Skeletal muscle satellite cell (primary cell): Measurements from ENCODE around the gene EEFSEC.
"Not testable (repeated sequence)": the region's sequence is repeated elsewhere in the genome, so short reads cannot be mapped to it uniquely, and the experiment has no call there.

Source experiments
- H3K27me3 ChIP-seq: 2 replicates; pipeline ENCODE4 v1.7.0; 2013; ENCODE audit warnings: low read length; ENCODE audit not compliant: control insufficient read depth, insufficient read depth
- H3K36me3 ChIP-seq: 2 replicates; pipeline ENCODE4 v1.7.0; 2013; ENCODE audit warnings: mild to moderate bottlenecking, control low read depth, low read length; ENCODE audit not compliant: insufficient read depth
- H3K4me1 ChIP-seq: 2 replicates; pipeline ENCODE4 v1.7.0; 2013; ENCODE audit warnings: low read length; ENCODE audit not compliant: control insufficient read depth, insufficient read depth
- H3K4me2 ChIP-seq: 2 replicates; pipeline ENCODE4 v1.7.0; 2013; ENCODE audit warnings: mild to moderate bottlenecking, low read length
- H3K4me3 ChIP-seq: 2 replicates; pipeline ENCODE4 v1.7.0; 2013; ENCODE audit warnings: low read length
- H3K9ac ChIP-seq: 2 replicates; pipeline ENCODE4 v1.7.0; 2013; ENCODE audit warnings: mild to moderate bottlenecking, low read depth, low read length, moderate library complexity
- H3K9me3 ChIP-seq: replicated peaks from 2 replicates; pipeline ENCODE4 v1.7.0; 2013; ENCODE audit warnings: mild to moderate bottlenecking, control low read depth, low read length

EEFSEC gene

DNA sequence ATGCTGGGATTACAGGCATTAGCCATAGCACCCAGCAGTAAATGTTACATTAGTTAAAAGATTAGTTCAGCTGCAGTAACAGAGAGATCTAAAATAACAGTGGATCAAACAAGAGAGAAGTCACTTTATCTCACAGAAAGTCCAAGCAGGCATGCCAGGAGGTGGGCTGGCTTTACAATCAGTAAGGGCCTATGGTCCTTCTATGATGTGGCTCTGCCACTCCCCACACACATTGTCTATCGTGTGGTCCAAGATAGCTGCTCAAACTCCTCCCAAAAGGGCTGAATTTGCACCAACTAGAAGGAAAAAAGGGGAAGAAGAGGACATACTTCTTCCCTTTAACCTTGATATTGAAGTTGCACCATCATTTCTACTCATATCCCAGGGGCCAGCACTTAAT lies 25.0 kb upstream of the EEFSEC start:
- H3K9me3 ChIP-seq: no peaks in the 10 kb centered on the region
- no peak overlapping the region for H3K9ac ChIP-seq
- H3K4me1 ChIP-seq: no peaks in the 10 kb centered on the region
- H3K36me3 ChIP-seq: no peaks in the 10 kb centered on the region
- peaks cover 5% of the 10 kb centered on the region for H3K27me3 ChIP-seq
- no peak overlapping the region for H3K4me2 ChIP-seq
- H3K4me3 ChIP-seq: no peak overlapping the region

DNA sequence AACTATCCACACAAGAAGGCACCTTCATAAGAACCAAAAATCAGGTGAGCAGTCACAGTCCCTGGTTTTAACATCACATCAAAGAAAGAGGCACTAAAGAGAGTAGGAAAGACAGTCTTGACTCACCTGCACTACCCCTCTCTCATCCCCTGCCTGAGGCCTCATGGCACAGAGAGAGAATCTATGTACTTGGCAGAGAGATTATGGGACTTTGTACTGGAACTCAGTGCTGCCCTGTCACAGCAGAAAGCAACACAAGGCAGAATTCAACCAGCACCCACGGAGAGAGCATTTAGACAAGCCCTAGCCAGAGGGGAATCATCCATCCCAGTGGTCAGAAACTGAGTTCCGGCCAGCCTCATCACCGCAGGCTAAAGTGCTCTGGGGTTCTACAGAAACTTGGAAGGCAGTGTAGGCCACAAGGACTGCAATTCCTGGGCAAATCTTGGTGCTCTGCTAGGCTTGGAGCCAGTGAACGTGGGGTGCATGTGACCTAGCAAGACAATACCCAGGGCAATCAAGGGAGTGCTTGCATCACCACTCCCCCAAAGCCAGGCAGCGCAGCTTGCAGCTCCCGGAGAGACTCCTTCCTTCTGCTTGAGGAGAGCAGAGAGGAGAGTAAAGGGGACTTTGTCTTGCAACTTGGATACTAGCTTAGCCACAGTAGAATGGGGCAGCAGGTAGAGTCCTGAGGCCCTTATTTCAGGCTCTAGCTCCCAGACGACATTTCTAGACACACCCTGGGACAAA lies 21.2 kb upstream of the EEFSEC start:
- Histone ChIP-seq H3K36me3 (no peaks in the 10 kb centered on the region), H3K4me2 (no peak overlapping the region), H3K4me1 (no peaks in the 10 kb centered on the region), H3K9me3 (no peaks in the 10 kb centered on the region), H3K9ac (no peak overlapping the region), H3K27me3 (peaks cover 14% of the 10 kb centered on the region), H3K4me3 (no peak overlapping the region)

DNA sequence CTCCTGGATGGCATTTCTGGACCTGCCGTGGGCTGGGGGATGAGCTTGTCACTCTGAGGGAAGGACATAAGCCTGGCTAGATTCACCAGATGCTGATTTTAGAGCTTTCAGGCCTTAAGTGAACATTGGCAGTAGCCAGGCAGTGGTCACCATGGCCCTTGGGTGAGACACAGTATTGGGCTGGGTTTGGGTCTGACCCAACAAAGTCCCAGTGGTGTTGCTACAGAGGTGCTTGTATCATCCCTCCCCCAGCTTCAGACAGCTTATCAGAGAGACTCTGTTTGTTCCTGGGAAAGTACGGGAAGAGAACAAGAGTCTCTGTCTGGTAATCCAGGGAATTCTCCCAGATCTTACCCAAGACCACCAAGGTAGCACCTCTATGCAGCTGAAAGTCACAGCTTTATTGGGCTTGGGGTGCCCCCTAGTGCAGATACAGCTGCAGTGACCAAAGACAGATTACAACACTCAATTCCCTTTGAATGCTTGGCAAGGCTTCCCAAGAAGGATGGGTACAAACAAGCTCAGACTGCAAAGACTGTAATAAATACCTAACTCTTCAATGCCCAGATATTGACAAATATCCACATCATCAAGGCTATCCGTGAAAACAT lies 19.9 kb upstream of the EEFSEC start:
- Histone ChIP-seq H3K4me3 (no peak overlapping the region), H3K4me2 (no peak overlapping the region), H3K9me3 (no peaks in the 10 kb centered on the region), H3K9ac (no peak overlapping the region), H3K36me3 (no peaks in the 10 kb centered on the region), H3K27me3 (peaks cover 27% of the 10 kb centered on the region), H3K4me1 (no peaks in the 10 kb centered on the region)

DNA sequence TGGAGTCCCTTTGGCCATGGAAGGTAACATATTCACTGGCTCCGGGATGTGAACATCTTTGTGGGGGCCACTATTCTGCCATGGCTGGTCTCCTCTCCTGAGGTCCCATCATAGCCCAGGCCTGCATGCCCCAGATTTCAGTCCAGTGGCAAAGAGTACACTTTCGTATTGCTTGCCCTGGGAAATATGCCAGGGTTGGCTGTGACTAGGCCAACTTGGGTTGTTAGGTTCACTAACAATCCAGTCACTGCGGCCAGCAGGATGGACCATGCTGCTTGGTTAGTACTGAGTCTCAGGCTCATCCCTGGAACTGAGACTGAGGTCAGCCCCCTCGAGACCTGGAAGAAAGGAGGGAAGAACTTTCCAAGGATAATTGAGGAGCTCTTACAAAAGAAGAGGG lies 9.8 kb upstream of the EEFSEC start:
- no peaks in the 10 kb centered on the region for H3K4me1 ChIP-seq
- H3K27me3 ChIP-seq: peaks cover 11% of the 10 kb centered on the region
- H3K9ac ChIP-seq: no peak overlapping the region
- H3K36me3 ChIP-seq: no peaks in the 10 kb centered on the region
- no peak overlapping the region for H3K4me2 ChIP-seq
- no peak overlapping the region for H3K4me3 ChIP-seq
- no peaks in the 10 kb centered on the region for H3K9me3 ChIP-seq

DNA sequence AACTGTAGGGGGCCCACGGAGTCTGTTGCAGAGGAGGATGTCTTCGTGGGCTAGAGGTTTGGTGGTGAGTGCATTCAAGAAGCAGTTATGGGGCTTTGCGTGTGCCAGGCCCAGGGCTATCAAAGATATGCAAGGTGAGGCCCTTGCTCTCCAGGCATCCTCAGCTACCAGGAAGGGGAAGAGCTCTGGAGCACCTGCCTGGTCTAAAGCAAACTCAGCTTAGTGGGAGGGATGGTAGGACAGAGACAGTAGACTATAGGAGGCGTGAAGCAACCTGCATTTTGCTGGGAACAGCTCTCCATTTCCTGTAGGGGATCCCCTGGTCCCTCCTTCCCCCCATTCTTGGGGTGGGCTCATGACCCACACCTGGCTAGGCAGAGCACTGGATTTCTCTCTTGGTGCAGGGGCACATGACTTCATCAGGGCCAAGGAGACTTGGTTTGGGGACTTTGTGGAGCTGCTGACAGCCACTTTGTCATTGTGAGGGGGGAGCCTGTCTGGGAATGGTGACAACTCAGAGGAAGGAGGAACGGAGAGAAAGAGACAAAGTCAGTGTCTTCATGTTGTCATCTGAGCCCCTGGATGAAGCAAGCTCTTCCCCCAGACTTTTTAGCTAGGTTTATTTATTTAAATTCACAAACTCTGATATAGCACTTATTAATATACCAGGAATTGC lies 8.6 kb upstream of the EEFSEC start:
- H3K9ac ChIP-seq: no peak overlapping the region
- no peak overlapping the region for H3K4me3 ChIP-seq
- no peaks in the 10 kb centered on the region for H3K36me3 ChIP-seq
- H3K4me2 ChIP-seq: no peak overlapping the region
- H3K9me3 ChIP-seq: no peaks in the 10 kb centered on the region
- no peaks in the 10 kb centered on the region for H3K4me1 ChIP-seq
- H3K27me3 ChIP-seq: peaks cover 4% of the 10 kb centered on the region

DNA sequence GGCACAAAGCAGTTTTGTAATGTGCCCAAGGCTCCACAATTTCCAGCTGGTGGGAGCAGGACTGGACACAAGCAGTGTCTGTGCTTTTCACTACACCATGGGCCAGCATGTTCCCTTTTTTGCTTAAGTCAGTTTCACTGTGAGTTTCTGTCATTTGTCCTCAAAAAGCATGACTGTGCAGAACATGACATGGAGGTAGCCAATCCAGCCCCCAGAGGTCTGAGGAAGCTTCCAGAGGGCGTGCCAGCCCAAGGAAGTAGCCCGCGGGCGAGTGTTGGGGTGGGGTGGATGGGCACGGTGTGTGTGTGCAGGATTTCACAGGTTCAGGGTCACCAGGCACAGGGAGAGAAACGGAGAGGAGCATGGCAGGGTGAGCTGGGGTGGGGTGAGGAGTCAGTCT lies 8.0 kb upstream of the EEFSEC start:
- no peak overlapping the region for H3K4me2 ChIP-seq
- peaks cover 6% of the 10 kb centered on the region for H3K27me3 ChIP-seq
- H3K9me3 ChIP-seq: no peaks in the 10 kb centered on the region
- no peaks in the 10 kb centered on the region for H3K4me1 ChIP-seq
- H3K9ac ChIP-seq: no peak overlapping the region
- H3K4me3 ChIP-seq: no peak overlapping the region
- H3K36me3 ChIP-seq: no peaks in the 10 kb centered on the region

DNA sequence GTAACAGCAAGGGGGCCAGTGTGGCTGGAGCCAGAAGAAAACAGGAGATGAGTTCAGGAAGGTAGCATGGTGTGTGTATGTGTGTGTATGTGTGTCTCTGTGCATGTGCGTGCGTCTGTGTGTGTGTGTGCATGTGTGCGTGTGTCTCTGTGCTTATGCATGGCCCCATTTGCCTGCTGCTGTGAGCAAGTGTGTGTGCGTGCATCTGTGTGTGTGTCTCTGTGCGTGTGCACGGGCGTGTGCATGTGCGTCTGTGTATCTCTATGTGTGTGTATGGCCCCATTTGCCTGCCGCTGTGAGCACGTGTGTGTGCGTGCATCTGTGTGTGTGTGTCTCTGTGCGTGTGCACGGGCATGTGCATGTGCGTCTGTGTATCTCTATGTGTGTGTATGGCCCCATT lies 7.1 kb upstream of the EEFSEC start:
- H3K36me3 ChIP-seq: no peaks in the 10 kb centered on the region
- H3K27me3 ChIP-seq: peaks cover 6% of the 10 kb centered on the region

DNA sequence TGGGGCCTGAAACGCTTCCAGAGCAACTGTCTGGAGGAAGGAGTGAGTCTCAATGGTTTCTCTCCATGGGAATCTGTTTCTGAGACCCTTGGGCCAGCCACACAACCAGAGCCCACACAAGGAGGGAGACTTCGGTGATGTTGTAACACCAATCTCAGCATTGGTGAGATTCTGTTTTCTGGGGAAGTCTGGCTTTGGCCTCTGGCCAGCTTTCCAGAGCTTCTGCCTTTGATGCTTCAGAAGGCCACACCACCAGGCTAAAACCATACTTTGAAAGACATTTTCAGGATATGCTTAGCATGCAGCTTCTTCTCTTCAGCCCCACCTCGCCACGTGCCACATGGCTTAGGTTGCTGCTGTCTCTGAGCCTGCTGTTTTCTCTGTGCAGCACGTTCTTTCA lies 3.6 kb upstream of the EEFSEC start:
- Histone ChIP-seq H3K4me1 (no peaks in the 10 kb centered on the region), H3K9ac (no peak overlapping the region), H3K27me3 (peaks cover 6% of the 10 kb centered on the region), H3K36me3 (no peaks in the 10 kb centered on the region), H3K4me3 (no peak overlapping the region), H3K4me2 (no peak overlapping the region), H3K9me3 (no peaks in the 10 kb centered on the region)

More for the DNA sequence above, 7.1 kb upstream of the EEFSEC start:
- H3K4me2 ChIP-seq: no peak overlapping the region
- no peaks in the 10 kb centered on the region for H3K4me1 ChIP-seq
- H3K9me3 ChIP-seq: no peaks in the 10 kb centered on the region
- H3K9ac ChIP-seq: no peak overlapping the region
- H3K4me3 ChIP-seq: no peak overlapping the region

DNA sequence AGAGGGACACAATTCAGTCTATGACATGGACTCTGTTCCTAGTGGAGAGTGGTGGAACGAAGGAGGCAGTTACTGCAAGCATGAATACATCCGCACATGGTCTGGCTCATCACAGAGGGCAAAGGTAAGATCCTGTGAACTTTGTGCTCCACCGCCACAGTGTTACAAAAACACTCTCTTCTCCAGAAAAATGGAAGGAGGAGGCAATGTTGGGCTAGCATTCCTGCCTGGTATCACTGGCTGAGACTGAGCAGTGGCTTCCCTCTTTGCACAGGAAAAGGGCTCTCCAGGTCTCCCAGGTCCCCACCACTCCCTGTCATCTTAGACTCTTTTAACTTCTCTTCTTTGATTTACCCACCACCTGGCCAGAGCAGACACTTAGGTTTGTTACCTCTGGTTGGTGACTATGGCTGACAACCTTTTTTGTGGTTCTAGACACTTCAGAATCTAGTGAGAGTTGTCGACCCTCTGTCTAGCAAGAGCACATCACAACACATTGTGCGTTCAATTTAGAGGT lies 1.5 kb upstream of the EEFSEC start:
- Histone ChIP-seq H3K27me3 (peaks cover 6% of the 10 kb centered on the region), H3K4me2 (no peak overlapping the region), H3K4me1 (no peaks in the 10 kb centered on the region), H3K9me3 (no peaks in the 10 kb centered on the region), H3K36me3 (peaks cover 3% of the 10 kb centered on the region), H3K9ac (no peak overlapping the region), H3K4me3 (no peak overlapping the region)

DNA sequence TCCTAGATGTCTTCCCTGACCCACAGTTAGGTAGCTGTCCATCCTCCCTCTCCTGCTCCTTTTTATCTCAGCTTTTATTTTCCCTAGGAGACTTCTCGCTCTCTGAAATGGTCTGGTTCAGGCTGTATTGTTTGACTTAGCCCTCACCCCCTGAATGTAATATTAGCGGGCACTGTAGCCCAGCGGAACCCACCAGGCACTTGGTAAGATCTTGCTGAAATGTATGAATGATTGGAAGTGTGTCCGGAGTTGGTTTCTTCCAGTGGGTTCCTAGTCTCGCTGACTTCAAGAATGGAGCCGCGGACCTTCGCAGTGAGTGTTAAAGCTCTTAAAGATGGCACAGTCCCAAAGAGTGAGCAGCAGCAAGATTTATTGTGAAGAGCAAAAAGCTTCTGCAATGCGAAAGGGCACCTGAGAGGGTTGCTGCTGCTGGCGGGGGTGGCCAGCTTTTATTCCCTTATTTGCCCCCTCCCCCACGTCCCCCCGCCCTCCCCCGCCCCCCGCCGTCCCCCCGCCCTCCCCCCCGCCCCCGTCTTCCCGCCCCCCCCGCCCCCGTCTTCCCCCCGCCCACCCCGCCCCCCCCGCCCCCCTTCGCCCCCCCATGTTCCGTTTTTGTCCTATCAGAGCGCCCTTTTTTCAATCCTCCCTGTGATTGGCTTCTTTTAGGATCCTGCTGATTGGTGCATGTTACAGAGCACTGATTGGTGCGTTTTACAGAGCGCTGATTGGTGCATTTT lies 694 bp upstream of the EEFSEC start:
- Histone ChIP-seq H3K36me3 (peaks cover 3% of the 10 kb centered on the region), H3K9me3 (no peaks in the 10 kb centered on the region), H3K4me1 (no peaks in the 10 kb centered on the region), H3K4me3 (peak overlapping the region; percentile 89), H3K9ac (peak overlapping the region; percentile 87), H3K4me2 (peak overlapping the region; percentile 84), H3K27me3 (peaks cover 6% of the 10 kb centered on the region)

DNA sequence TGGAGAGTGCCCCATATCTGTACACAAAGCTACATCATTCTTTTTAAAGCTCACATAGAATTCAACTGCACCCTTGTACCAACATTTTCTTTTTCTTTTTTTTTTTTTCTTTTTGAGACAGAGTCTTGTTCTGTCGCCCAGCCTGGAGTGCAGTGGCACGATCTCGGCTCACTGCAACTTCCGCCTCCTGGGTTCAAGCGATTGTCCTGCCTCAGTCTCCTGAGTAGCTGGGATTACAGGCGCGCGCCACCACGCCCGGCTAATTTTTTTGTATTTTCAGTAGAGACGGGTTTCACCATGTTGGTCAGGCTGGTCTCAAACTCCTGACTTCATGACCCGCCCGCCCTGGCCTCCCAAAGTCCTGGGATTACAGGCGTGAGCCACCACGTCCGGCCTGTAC lies 1.1 kb downstream of the EEFSEC start:
- not testable (repeated sequence) for H3K36me3 ChIP-seq, H3K27me3 ChIP-seq, H3K9me3 ChIP-seq, H3K4me1 ChIP-seq
- peak overlapping the region; percentile 89 for H3K4me3 ChIP-seq
- H3K9ac ChIP-seq: peak overlapping the region; percentile 87
- H3K4me2 ChIP-seq: peak overlapping the region; percentile 84
